GM19324 (cell line): ENCODE measurements around the gene CDC16.
"Not testable (repeated sequence)": the region's sequence is repeated elsewhere in the genome, so short reads cannot be mapped to it uniquely, and the experiment has no call there.

Source experiments
- ATAC-seq: cut with Tn5 transposase; IDR thresholded peaks from one replicate; pipeline ENCODE4 v1.9.1; 2021; ENCODE audit warnings: mild to moderate bottlenecking, moderate library complexity; ENCODE audit not compliant: unreplicated experiment, low FRiP score

The CDC16 gene

GRCh38 chr13:114226699-114227323 lies 7.9 kb upstream of the CDC16 start:
- peak; percentile 92 for ATAC-seq

GRCh38 chr13:114227528-114227927 lies 7.2 kb upstream of the CDC16 start:
- no peak for ATAC-seq

GRCh38 chr13:114228176-114228575 lies 6.5 kb upstream of the CDC16 start:
- no peak for ATAC-seq

- no peak for ATAC-seq
Observed at GRCh38 chr13:114229506-114229905, 5.2 kb upstream of the CDC16 start.

- ATAC-seq: no peak
Observed at GRCh38 chr13:114230117-114230516, 4.6 kb upstream of the CDC16 start.

- ATAC-seq: no peak
Observed at GRCh38 chr13:114230575-114230974, 4.1 kb upstream of the CDC16 start.

- no peak for ATAC-seq
Observed at GRCh38 chr13:114231886-114232285, 2.8 kb upstream of the CDC16 start.

- no peak for ATAC-seq
Observed at GRCh38 chr13:114234266-114234644, 442 bp upstream of the CDC16 start.

- ATAC-seq: no peak
Observed at GRCh38 chr13:114235697-114236096, 1.0 kb downstream of the CDC16 start.

- no peak for ATAC-seq
Observed at GRCh38 chr13:114236227-114236626, 1.5 kb downstream of the CDC16 start.

- ATAC-seq: no peak
Observed at GRCh38 chr13:114237415-114238112, 2.9 kb downstream of the CDC16 start.

GRCh38 chr13:114241918-114242317 lies 7.2 kb downstream of the CDC16 start:
- ATAC-seq: no peak

GRCh38 chr13:114243971-114244370 lies 9.3 kb downstream of the CDC16 start:
- no peak for ATAC-seq

GRCh38 chr13:114244637-114245036 lies 9.9 kb downstream of the CDC16 start:
- ATAC-seq: no peak

- no peak for ATAC-seq
Observed at GRCh38 chr13:114248011-114248410, 13.3 kb downstream of the CDC16 start.

- no peak for ATAC-seq
Observed at GRCh38 chr13:114249077-114249476, 14.4 kb downstream of the CDC16 start.

- not testable (repeated sequence) for ATAC-seq
Observed at GRCh38 chr13:114251639-114252440, 17.1 kb downstream of the CDC16 start.

- no peak for ATAC-seq
Observed at GRCh38 chr13:114256547-114256946, 21.9 kb downstream of the CDC16 start.

GRCh38 chr13:114257014-114257413 lies 22.3 kb downstream of the CDC16 start:
- ATAC-seq: no peak

- no peak for ATAC-seq
Observed at GRCh38 chr13:114258589-114258988, 23.9 kb downstream of the CDC16 start.

- no peak for ATAC-seq
Observed at GRCh38 chr13:114259374-114259773, 24.7 kb downstream of the CDC16 start.
